Uterus (tissue), 2 donors: ENCODE measurements around the gene RBM3.

Experiments used
- POLR2A ChIP-seq, 2 donors: fragments of 450-650 bp; IDR thresholded peaks; one replicate each; pipeline ENCODE4 v1.6.1; 2016; ENCODE audit warnings: antibody characterized with exemption in 2 of 2, mild to moderate bottlenecking in 1 of 2, moderate library complexity in 1 of 2
- TF ChIP-seq, protein P1 (sequence below), 4 experiments: fragments of 200-600 bp in 2 of 4; fragments of 450-650 bp in 2 of 4; sonication (generic) in 2 of 4; IDR thresholded peaks; one replicate each; pipeline ENCODE4 v1.5.1; 2016 to 2019; ENCODE audit warnings: antibody characterized with exemption in 4 of 4, mild to moderate bottlenecking in 2 of 4, moderate library complexity in 1 of 4

DNA sequence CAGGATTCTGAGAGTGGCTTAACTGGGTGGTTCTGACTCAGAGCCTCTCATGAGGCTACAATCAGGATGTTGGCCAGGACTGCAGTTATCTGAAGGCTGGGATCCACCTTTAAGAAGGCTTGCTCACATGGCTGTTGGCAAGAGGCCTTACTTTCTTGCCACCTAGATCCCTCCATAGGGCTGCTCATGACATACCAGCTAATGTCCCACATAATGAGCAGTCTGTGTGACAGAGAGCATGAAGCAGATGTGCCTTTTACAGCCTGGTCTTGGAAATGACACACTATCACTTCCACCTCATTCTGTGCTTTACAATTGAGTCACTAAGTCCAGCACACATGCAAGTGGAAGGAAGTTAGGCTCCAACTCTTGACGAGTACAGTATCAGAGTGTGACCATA, 4.3 kb upstream of the RBM3 start:
- TF ChIP-seq POLR2A (IDR thresholded peaks at IDR 0.05): no peak
- TF ChIP-seq, protein P1, sequence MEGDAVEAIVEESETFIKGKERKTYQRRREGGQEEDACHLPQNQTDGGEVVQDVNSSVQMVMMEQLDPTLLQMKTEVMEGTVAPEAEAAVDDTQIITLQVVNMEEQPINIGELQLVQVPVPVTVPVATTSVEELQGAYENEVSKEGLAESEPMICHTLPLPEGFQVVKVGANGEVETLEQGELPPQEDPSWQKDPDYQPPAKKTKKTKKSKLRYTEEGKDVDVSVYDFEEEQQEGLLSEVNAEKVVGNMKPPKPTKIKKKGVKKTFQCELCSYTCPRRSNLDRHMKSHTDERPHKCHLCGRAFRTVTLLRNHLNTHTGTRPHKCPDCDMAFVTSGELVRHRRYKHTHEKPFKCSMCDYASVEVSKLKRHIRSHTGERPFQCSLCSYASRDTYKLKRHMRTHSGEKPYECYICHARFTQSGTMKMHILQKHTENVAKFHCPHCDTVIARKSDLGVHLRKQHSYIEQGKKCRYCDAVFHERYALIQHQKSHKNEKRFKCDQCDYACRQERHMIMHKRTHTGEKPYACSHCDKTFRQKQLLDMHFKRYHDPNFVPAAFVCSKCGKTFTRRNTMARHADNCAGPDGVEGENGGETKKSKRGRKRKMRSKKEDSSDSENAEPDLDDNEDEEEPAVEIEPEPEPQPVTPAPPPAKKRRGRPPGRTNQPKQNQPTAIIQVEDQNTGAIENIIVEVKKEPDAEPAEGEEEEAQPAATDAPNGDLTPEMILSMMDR (IDR thresholded peaks at IDR 0.05): no peak
